Body of pancreas (tissue), 4 donors: Measurements from ENCODE around the gene COL27A1. TPM values are rescaled to one million over a fixed set of nuclear protein-coding genes. Genes with fewer than 3 reads are reported as not detected.

ENCODE experiments used
- ATAC-seq: fragments of 150-250 bp; one replicate; pipeline ENCODE4 v1.9.1; 2016
- DNase-seq, 4 donors: peaks; one replicate each; pipeline ENCODE4 v3.0.0-alpha.2; 2019
- H3K27ac ChIP-seq, 4 donors: fragments of 200-600 bp; sonication (generic); 1 replicate in 3 of 4; 2 replicates in 1 of 4; pipeline versions ENCODE4 v1.5.1 to v1.6.1; 2016 to 2019; ENCODE audit warnings: mild to moderate bottlenecking in 1 of 4, mixed read lengths in 1 of 4, moderate library complexity in 1 of 4
- H3K27me3 ChIP-seq, 2 donors: fragments of 200-600 bp; sonication (generic); one replicate each; pipeline ENCODE4 v1.6.0; 2016; ENCODE audit warnings: mild to moderate bottlenecking in 1 of 2
- H3K36me3 ChIP-seq, 2 donors: fragments of 200-600 bp; sonication (generic); replicated peaks in 1 of 2; 2 replicates each; pipeline ENCODE4 v1.5.1; 2016; ENCODE audit warnings: low read depth in 2 of 2; ENCODE audit not compliant: insufficient read depth in 1 of 2
- H3K4me1 ChIP-seq: fragments of 200-600 bp; sonication (generic); one replicate; pipeline ENCODE4 v1.6.0; 2016
- H3K4me3 ChIP-seq, 2 donors: fragments of 200-600 bp; sonication (generic); 1 replicate in 1 of 2; 2 replicates in 1 of 2; pipeline ENCODE4 v1.5.1; 2016 to 2019
- H3K9me3 ChIP-seq, 3 donors: fragments of 200-600 bp; sonication (generic); 1 replicate in 2 of 3; 2 replicates in 1 of 3; pipeline ENCODE4 v1.5.1; 2016
- POLR2A ChIP-seq, 3 donors: fragments of 450-650 bp; IDR thresholded peaks; one replicate each; pipeline ENCODE4 v1.6.1; 2016; ENCODE audit warnings: antibody characterized with exemption in 3 of 3, mild to moderate bottlenecking in 2 of 3
- WGBS, 2 donors: methylation state at CpG; one replicate each; pipeline ENCODE4 v1.1.5; 2017; 5-methylcytosine and 5-hydroxymethylcytosine counted together
- intact Hi-C: fragments of 100-400 bp; cut with DNase I; formaldehyde crosslinking; loops from one replicate; pipeline ENCODE4 v1.15.1; 2023
- total RNA-seq, 2 donors: library from RNA; depleted of rRNA; stranded (reverse); fragments of >200 nt; gene quantifications; one replicate each; pipeline ENCODE4 v1.1.0, GENCODE V29; 2016
- TF ChIP-seq, protein P1 (sequence below), 7 experiments: fragments of 450-650 bp in 4 of 7; fragments of 200-600 bp in 3 of 7; sonication (generic) in 3 of 7; IDR thresholded peaks; one replicate each; pipeline ENCODE4 v1.5.1; 2016 to 2019; ENCODE audit warnings: antibody characterized with exemption in 7 of 7

The COL27A1 gene
- total RNA-seq, 2 donors from 2014 or later = 24.1 to 58.0 TPM

DNA sequence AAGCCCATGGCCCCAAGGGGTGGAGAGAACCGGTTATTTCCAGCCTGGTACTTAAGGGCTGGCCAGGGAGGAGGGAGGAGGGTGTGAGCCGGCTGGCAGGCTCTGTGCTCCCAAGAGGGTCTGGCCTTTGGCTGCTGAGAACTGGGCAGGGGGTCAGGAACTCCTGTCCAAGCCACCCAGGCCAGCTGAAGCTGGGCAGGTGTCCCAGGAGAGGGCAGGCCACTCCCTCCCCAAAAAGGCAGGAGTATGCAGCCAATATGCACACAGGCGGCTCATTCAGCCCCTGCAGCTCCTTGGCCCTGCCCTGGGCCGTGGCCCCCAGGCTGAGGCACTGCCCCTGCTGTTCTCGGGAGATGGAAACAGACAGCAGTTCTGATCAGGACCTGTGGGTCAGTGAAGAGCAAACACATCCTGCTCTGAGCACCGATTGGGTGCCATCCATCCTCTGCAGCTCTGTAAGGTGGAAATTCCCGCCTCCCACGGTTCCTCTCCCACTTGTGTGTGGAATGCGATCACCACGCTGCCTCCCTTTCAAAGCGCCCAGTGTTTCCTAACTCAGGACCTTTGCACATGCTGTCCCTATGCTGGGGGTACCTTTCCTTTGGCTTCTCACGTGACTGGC, 39.1 kb upstream of the COL27A1 start:
- peaks cover 34% of the 10 kb centered on the region for H3K4me1 ChIP-seq
- no peak for TF ChIP-seq POLR2A (IDR thresholded peaks at IDR 0.05)
- TF ChIP-seq, protein P1, sequence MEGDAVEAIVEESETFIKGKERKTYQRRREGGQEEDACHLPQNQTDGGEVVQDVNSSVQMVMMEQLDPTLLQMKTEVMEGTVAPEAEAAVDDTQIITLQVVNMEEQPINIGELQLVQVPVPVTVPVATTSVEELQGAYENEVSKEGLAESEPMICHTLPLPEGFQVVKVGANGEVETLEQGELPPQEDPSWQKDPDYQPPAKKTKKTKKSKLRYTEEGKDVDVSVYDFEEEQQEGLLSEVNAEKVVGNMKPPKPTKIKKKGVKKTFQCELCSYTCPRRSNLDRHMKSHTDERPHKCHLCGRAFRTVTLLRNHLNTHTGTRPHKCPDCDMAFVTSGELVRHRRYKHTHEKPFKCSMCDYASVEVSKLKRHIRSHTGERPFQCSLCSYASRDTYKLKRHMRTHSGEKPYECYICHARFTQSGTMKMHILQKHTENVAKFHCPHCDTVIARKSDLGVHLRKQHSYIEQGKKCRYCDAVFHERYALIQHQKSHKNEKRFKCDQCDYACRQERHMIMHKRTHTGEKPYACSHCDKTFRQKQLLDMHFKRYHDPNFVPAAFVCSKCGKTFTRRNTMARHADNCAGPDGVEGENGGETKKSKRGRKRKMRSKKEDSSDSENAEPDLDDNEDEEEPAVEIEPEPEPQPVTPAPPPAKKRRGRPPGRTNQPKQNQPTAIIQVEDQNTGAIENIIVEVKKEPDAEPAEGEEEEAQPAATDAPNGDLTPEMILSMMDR (IDR thresholded peaks at IDR 0.05) = no peak
- H3K27ac ChIP-seq = peak overlapping the region; percentile 11 to 86 (median 78)
- no peak overlapping the region for H3K4me3 ChIP-seq
- no peaks in the 10 kb centered on the region for H3K9me3 ChIP-seq
- DNase-seq (peak in 2 of 4 donors; percentile 29 to 35), ATAC-seq (no peak)
- WGBS, 2 donors = 48 to 70% methylated on average over 11 to 12 of the region's 12 CpGs
- H3K36me3 ChIP-seq = no peaks in the 10 kb centered on the region
- H3K27me3 ChIP-seq = no peaks in the 10 kb centered on the region
- intact Hi-C loops = no loop called here

DNA sequence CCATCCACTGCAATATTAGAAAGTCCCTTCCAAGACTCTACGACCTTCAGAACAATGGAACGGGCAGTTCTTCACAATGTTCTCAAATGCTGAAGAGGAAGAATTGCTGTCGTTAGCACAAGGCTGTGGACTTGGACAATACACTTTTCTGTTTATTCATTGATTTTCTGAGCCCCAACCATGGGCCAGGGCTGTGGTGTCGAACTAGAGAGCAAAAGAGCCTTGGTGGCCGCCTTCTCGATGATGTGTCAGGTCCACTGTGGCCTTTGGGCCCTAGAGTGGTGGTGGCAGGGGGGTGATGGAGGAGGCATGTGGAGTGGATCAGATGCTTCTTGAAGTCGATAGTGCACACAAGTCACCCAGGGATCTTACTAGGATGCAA, 37.7 kb upstream of the COL27A1 start:
- H3K4me1 ChIP-seq = peaks cover 34% of the 10 kb centered on the region
- no peak overlapping the region for H3K4me3 ChIP-seq
- H3K27me3 ChIP-seq = no peaks in the 10 kb centered on the region
- ATAC-seq = no peak
- 63 to 64% methylated on average over 7 of the region's 7 CpGs for WGBS, 2 donors
- H3K36me3 ChIP-seq = no peaks in the 10 kb centered on the region
- peak overlapping the region; percentile 28 to 86 (median 80) for H3K27ac ChIP-seq
- no peak for DNase-seq
- intact Hi-C loops = no loop called here
- no peaks in the 10 kb centered on the region for H3K9me3 ChIP-seq
- TF ChIP-seq, protein P1 (IDR thresholded peaks at IDR 0.05) = no peak
- no peak for TF ChIP-seq POLR2A (IDR thresholded peaks at IDR 0.05)

DNA sequence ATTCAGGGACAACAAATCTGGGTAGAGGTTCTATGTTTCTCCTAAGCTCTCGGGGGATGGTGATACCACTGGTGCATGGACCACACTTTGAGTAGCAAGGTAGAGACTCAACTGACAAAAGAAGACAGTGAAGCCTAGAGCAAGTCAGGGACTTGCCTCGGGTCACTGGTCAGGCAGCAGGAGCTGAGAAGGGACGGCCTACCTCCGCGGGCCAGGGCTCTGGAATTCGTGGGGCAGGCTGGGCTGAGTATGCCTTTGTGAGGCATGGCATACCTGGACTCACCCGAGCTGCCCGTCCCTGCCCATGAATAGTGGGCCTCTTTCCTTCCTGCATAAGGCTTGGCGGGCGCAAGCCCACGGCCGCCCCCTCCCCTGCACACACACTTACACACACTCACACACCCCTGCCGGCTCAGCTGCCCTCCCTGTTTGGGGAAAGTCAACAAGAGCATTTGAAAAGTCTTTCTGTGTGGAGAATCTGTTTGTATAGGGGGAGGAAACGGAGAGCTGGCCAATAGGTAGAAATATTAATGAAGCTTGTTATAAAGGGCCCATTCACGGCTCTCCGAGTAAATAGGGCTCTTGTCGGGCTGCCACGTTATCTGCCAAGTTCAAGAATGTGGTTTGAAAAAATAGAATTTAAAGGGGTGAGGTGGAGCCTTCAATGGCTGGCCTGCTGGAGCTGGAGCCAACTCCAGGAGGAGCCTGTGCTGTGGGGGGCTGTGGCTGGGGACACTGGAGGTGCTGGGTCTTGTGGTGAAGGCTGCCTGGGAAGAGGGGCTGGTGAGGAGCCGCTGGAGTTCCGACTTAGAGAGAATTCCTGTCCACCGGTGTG, 37.1 kb upstream of the COL27A1 start:
- Histone ChIP-seq H3K27me3 (no peaks in the 10 kb centered on the region), H3K4me1 (peaks cover 33% of the 10 kb centered on the region), H3K27ac (peak overlapping the region; percentile 54 to 86 (median 80)), H3K9me3 (no peaks in the 10 kb centered on the region), H3K4me3 (no peak overlapping the region), H3K36me3 (no peaks in the 10 kb centered on the region)
- peak; percentile 56 to 78 (median 70) for DNase-seq
- 29 to 47% methylated on average over 20 to 21 of the region's 21 CpGs for WGBS, 2 donors
- intact Hi-C loops = no loop called here
- TF ChIP-seq, protein P1 (IDR thresholded peaks at IDR 0.05) = no peak
- peak in 2 of 3 donors; percentile 17 to 32 for TF ChIP-seq POLR2A (IDR thresholded peaks at IDR 0.05)
- peak; percentile 82 for ATAC-seq

DNA sequence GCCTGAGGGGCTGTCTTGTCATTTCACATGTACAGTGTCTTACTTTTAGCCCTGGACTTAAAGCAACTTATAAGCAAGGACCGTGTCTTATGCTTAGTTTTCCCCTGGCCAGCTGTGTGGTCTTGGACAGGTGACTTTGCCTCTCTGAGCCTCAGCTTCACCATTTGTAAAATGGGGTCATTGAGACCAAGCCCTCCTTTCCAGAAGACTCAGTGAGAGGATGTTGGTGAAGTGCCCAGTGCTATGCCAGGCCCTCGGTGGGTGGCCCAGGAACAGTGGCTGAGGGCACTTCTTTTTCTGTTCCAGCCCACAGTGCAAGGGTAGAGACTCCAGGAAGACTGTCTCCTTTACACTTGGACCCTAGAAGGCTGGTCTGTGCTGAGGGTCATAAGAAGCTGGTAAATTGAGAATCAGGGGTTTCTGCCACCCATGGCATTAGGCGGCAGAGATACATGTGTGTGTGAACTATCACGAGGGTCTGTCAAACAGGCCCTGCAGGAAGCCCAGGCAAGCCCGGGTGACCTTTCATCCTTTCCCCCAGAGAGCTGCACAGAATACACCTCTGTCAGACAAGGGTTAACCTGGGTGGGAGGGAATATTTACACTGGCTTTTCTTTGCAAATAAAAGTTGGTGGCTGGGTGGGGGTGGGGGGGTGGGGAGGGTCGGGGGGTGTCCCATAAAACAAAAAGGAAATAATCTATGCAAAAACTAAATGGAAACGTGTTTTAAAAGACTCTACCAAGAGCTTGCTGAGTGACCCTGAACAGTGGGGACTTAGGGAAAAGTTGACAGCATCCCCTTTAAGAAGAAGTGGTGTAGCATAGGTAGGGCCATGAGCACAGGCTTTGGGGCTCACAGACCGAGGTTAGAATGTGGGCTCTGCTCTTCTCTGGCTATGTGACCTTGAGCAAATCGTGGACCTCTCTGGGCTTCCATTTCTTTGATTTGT, 35.8 kb upstream of the COL27A1 start:
- DNase-seq = no peak

More for the DNA sequence above, 35.8 kb upstream of the COL27A1 start:
- intact Hi-C loops = no loop called here
- H3K4me1 ChIP-seq = peaks cover 35% of the 10 kb centered on the region
- H3K4me3 ChIP-seq = no peak overlapping the region
- no peaks in the 10 kb centered on the region for H3K36me3 ChIP-seq
- peak overlapping the region; percentile 54 to 86 (median 80) for H3K27ac ChIP-seq
- no peaks in the 10 kb centered on the region for H3K27me3 ChIP-seq
- 30 to 46% methylated on average over 7 to 8 of the region's 9 CpGs for WGBS, 2 donors
- TF ChIP-seq, protein P1 (IDR thresholded peaks at IDR 0.05) = no peak
- no peak for TF ChIP-seq POLR2A (IDR thresholded peaks at IDR 0.05)
- no peaks in the 10 kb centered on the region for H3K9me3 ChIP-seq
- ATAC-seq = no peak
